HepG2 (cell line): ENCODE data around the gene USP12. TPM values are rescaled to one million over a fixed set of nuclear protein-coding genes. Genes with fewer than 3 reads are reported as not detected.

Source experiments
- ARNTL ChIP-seq: sonication (generic); formaldehyde crosslinking; IDR thresholded peaks from 2 replicates; pipeline ENCODE4 v1.4.0; 2020; ENCODE audit warnings: mild to moderate bottlenecking, missing genetic modification reagents
- CCDC6 ChIP-seq: sonication (generic); formaldehyde crosslinking; IDR thresholded peaks from 2 replicates; pipeline ENCODE4 v1.8.1; 2022; ENCODE audit warnings: mild to moderate bottlenecking, missing genetic modification reagents, moderate library complexity
- CTCF ChIP-seq: sonication (generic); formaldehyde crosslinking; IDR thresholded peaks from 2 replicates; pipeline ENCODE4 v1.5.0; 2020; ENCODE audit warnings: mild to moderate bottlenecking, missing genetic modification reagents, moderate library complexity
- FOXO4 ChIP-seq: sonication (generic); formaldehyde crosslinking; conservative IDR thresholded peaks from 2 replicates; pipeline ENCODE4 v1.8.1; 2023; ENCODE audit warnings: missing genetic modification reagents
- KLF9 ChIP-seq: IDR thresholded peaks from 2 replicates; pipeline ENCODE4 v1.6.1; 2016; ENCODE audit warnings: low read depth
- NAIF1 ChIP-seq: sonication (generic); formaldehyde crosslinking; IDR thresholded peaks from 2 replicates; pipeline ENCODE4 v1.5.0; 2020; ENCODE audit warnings: mild to moderate bottlenecking, missing genetic modification reagents, borderline replicate concordance
- RCOR2 ChIP-seq: IDR thresholded peaks from 2 replicates; pipeline ENCODE4 v1.6.1; 2016; ENCODE audit warnings: missing biosample characterization, missing genetic modification reagents
- REL ChIP-seq: sonication (generic); formaldehyde crosslinking; conservative IDR thresholded peaks from 2 replicates; pipeline ENCODE4 v1.8.0; 2022; ENCODE audit warnings: mild to moderate bottlenecking, missing genetic modification reagents, moderate library complexity
- STAG1 ChIP-seq: sonication (generic); formaldehyde crosslinking; IDR thresholded peaks from 2 replicates; pipeline ENCODE4 v1.4.0; 2020; ENCODE audit warnings: missing genetic modification reagents
- TERF1 ChIP-seq: sonication (generic); formaldehyde crosslinking; IDR thresholded peaks from 2 replicates; pipeline ENCODE4 v1.8.0; 2022; ENCODE audit warnings: mild to moderate bottlenecking, missing genetic modification reagents, moderate library complexity
- ZBTB49 ChIP-seq: sonication (generic); formaldehyde crosslinking; IDR thresholded peaks from 2 replicates; pipeline ENCODE4 v1.4.0; 2020; ENCODE audit warnings: missing genetic modification reagents, borderline replicate concordance
- ZNF432 ChIP-seq: sonication (generic); formaldehyde crosslinking; IDR thresholded peaks from 2 replicates; pipeline ENCODE4 v1.5.0; 2020; ENCODE audit warnings: missing genetic modification reagents, mild to moderate bottlenecking, borderline replicate concordance
- ZNF512 ChIP-seq: sonication (generic); formaldehyde crosslinking; IDR thresholded peaks from 2 replicates; pipeline ENCODE4 v1.4.0; 2020; ENCODE audit warnings: mild to moderate bottlenecking, missing genetic modification reagents
- ZXDC ChIP-seq: sonication (generic); formaldehyde crosslinking; IDR thresholded peaks from 2 replicates; pipeline ENCODE4 v1.5.0; 2020; ENCODE audit warnings: mild to moderate bottlenecking, missing genetic modification reagents
- polyA plus RNA-seq, 8 experiments: library from polyadenylated mRNA; depleted of rRNA in 3 of 8; stranded (reverse) in 7 of 8; unstranded in 1 of 8; fragments of >200 nt; fragmentation: Illumina TruSeq in 4 of 8; extraction: Trizol in 4 of 8; gene quantifications; 2 replicates each; pipeline versions ENCODE4 v1.2.1 to v1.2.3, GENCODE V29; 2011 to 2016; ENCODE audit warnings: low read depth in 4 of 8, missing spikeins in 1 of 8, mixed read lengths in 1 of 8; ENCODE audit not compliant: insufficient read depth in 1 of 8
- total RNA-seq, 5 experiments: library from RNA; depleted of rRNA; stranded (reverse); fragments of >200 nt; fragmentation: Illumina TruSeq; extraction: Trizol; gene quantifications; 2 replicates each; pipeline ENCODE4 v1.2.3, GENCODE V29; 2016; ENCODE audit warnings: low read depth in 1 of 5

Gene USP12
- total and polyA plus RNA-seq, 2 of the 13 experiments (the other 11 are each of a cell fraction or from before 2014, with no cell fraction given) = 9.8 to 19.5 TPM

- 0 out of 2 replicates have a peak, but pooled peaks have one; percentile 28 for TF ChIP-seq CTCF (CRISPR knock-in tag)
- no peak for TF ChIP-seq RCOR2 (CRISPR knock-in tag)
- TF ChIP-seq ARNTL (CRISPR knock-in tag) = no peak
- no peak for TF ChIP-seq FOXO4 (CRISPR knock-in tag)
- TF ChIP-seq TERF1 (CRISPR knock-in tag) = no peak
- no peak for TF ChIP-seq ZNF432 (CRISPR knock-in tag)
- no peak for TF ChIP-seq REL
- no peak for TF ChIP-seq ZBTB49 (CRISPR knock-in tag)
- no peak for TF ChIP-seq ZXDC (CRISPR knock-in tag)
- TF ChIP-seq NAIF1 (CRISPR knock-in tag) = 0 out of 2 replicates have a peak, but pooled peaks have one; percentile 38
- TF ChIP-seq ZNF512 (CRISPR knock-in tag) = no peak
- peak; percentile 35; the same call in 1 of the 2 replicates for TF ChIP-seq STAG1 (CRISPR knock-in tag)
- 0 out of 2 replicates have a peak, but pooled peaks have one; percentile 26 for TF ChIP-seq CCDC6 (CRISPR knock-in tag)
- TF ChIP-seq KLF9 (CRISPR knock-in tag) = no peak
Observed at GRCh38 chr13:27023385-27024073, 148.1 kb downstream of the USP12 start (continued).
